UCSD-AML1 (cell line): ENCODE results near the gene CTNNBIP1.

Experiments
- DNase-seq: peaks from one replicate; lab custom pipeline; 2025; ENCODE audit not compliant: unreplicated experiment; lab: John Stamatoyannopoulos, UW

Gene CTNNBIP1

DNA sequence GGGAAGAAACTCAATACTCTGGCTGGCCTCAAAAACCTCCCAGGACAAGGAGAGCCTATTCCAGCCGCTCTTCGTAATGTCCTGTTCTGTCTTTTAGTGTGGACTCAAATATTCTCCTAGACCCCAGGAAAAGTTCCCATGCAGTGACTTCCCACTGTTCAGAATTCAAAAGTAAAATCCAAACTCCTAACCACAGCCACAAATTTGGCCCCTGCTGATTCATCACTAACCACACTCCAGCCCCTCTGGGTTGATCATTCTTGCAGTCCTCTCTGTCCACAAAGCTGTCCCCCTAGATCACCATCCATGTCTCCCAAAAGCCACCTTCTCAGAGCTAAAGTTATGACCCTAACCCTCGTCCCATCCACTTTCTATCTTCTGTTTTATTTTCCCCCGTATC is 5.1 kb downstream of the CTNNBIP1 start:
- DNase-seq, result no peak

DNA sequence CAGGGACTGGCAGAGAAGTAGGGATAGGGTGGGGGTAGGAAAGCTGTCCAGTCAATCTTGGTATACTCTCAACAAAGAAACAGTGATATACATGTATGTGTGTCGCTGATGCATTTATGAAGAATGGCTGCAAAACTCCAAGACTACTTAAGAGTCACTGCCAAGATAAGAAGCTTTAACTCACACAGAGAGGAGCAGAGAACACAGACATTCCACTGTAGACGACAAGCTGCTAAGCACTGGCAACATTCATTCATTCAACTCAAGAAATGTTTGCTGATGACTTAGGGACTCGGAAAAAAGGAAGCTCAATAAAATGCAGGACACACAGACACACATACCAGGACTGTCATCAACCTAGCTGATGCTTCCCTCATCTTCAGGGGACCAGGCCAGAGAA is 5.5 kb downstream of the CTNNBIP1 start:
- no peak for DNase-seq

DNA sequence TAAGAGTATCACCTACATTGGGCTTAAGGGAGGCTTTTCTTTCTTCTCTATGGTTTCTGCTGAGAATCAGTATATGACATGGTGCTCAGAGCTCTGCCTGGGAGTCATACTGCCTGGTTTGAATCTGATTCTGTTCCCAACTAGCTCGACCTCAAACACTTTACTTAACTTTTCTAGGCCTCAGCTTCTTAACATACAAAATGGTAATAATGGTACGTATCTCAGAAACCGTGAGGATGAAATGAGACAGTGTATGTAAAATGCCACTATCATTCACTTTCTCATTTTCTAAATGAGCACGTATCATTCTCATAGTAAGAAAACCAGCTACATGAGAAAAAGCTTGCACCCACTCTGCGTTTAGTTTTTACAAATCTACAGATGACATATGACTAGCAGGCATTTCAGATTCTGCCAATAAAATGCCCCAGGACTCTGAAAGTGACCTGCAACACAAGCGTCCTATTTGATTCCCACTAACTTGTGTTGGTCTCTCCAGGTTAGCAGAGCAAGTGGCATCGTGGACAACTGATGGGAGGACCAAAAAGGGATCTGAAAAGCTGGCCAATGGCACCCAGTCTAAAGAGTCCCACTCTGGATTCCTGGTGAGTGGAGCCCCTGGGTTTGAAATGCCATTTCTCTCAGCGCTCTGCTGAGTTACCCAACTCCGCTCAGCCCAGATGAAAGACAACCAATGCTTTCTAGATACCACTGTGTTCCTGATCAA is 6.1 kb downstream of the CTNNBIP1 start:
- DNase-seq, result no peak

DNA sequence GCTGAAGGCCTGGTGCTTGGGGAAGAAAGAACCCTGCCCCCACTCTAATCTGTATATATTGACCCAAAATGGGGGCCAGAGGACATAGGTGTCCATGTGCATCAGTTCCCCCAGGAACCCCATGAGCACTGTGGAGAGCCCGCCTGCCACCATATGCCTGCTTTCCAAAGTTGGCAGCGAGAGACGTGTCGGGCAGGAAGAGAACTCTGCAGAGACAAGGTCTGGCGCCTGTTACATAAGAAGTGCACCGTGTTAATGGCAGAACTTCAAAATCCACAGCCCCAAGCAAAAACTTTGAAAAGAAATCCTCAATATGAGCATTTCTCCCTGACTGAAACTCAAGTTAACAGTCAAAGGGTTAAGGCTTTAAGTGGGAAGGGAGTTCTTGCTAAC is 8.0 kb downstream of the CTNNBIP1 start:
- no peak for DNase-seq

DNA sequence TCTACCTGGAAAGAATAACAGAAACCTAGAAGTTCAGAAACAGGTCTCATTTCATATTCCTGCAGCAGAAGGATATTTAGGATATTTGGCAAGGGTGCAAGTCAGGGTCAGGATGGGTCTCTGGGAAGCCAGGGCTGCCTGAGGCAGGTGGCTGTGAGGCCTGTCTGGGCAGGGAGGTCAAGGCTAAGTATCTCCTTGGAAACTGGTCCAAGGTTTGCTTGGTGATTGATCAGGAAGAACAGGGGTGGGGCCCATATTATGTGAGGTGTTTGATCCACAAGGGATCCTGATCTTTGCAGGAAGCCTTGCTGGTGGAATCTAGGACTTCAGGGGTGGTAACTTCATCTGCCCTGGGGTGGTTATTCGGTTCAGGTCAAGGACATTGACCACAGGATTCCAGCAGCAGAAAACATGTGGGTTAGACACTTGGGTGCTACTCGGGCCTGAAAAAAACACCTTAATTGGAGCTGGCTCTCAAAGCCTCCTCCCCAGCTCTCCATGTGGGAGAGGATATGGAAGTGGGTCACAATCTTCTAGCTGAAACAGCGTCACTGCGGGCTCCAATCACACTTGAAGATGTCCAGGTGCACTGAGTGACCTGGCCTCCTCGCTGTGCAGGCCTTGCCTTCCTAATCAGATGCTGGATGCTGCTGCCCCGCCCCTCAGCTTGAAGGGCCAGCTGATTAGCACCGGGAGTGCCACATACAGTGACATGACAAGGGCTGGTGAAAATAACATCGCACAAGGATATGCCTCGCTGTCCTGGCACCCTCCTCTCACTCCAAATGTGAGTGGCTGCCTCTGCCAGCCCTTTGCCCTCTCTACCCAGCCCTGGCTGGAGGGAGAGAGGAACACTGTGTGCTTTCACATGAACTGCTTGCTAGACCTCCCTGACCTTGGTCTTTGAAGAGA is 8.7 kb downstream of the CTNNBIP1 start:
- no peak for DNase-seq

DNA sequence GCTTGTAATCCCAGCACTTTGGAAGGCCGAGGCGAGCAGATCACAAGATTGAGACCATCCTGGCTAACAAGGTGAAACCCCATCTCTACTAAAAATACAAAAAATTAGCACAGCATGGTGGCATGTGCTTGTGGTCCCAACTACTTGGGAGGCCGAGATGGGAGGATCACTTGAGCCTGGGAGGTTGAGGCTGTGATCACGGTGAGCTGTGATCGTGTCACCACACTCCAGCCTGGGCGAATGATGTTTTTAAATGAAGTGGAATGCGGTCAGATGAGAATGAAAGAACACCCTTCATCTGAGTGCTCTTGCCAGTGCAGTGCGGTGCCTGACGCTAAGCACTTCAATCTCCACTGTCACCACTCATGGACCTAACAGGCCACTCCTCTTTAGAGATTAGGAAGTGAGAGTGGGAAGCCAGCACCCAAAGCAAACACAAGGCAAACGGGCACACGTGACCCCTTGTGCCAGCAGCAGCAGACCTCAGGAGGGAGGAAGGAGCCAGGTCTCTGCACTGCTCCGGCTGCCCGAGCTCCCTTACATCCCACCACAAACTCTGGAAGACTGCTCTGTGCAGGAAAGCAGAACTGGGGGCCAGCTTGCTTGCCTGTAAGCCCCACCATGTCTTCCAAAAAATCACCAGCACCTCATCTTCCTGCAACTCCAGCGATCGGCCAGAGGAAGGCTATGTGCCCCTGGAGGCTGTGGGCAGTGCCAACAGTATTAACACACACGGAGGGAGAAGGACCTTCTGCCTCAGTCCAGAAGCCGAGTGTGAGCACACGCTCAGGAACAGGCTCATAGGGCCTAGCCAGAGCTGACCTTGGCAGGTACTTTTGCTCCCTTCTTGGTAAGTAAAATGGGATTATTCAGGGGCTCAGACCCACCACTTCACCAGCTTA is 9.7 kb downstream of the CTNNBIP1 start:
- DNase-seq, result peak; percentile 66

DNA sequence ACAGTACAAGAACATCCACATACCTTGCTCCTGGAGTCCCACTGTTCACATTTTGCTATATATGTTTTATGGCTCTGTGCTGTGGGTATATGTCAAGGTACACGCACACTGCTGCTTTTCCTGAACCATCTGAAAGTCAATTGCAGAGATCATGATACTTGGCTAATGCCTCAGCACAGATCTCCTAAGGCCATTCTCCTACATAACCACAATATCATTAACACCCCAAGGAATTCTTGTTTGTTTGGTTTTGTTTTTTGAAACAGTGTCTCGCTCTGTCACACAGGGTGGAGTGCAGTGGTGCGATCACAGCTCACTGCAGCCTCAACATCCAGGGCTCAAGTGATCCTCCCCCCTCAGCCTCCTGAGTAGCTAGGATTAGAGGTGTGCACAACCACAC is 16.0 kb downstream of the CTNNBIP1 start:
- DNase-seq, result no peak

DNA sequence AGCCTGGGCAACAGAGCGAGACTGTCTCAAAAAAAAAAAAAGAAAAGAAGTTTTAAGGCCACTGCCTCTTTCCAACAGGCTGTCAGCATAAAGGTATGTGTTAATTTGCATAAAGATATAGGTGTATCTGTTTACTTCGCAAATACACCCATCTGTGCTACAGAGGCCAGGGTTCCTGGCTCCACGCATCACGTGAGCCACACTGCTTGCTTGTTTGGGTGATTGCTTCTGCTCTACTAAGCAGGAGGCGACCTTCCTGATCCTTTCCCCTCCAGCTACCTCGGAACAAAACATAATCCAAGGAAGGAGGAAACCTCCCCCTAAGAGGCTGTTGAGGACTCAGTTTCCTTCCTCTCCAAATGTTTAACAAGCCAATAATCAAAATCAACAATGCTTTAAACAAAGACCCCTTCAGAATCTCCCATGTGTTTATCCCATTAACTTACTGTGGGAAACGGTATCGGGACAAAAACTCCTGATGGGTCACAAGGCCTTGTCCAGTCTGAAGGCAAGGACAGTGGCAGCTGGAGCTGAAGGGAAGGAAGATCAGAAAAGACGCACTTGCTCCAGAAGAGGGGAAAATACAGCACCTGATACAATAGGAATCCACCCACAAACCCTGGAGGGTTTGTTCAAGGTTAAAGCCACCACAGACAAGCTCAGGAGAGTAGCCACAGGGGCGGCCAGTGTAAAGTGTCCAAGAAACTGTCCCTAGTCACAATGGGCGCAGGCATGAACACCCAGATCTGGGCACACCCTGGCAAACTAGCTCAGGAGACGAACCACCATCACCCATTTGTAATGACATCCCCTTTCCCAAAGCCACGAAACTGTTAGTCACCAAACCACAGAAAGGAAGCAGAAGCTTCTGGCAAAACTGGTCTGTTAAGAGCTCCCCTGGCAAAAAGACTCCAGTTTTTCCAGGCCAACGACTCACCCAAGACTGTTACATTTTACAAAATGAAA is 17.2 kb downstream of the CTNNBIP1 start:
- peak; percentile 51 for DNase-seq

DNA sequence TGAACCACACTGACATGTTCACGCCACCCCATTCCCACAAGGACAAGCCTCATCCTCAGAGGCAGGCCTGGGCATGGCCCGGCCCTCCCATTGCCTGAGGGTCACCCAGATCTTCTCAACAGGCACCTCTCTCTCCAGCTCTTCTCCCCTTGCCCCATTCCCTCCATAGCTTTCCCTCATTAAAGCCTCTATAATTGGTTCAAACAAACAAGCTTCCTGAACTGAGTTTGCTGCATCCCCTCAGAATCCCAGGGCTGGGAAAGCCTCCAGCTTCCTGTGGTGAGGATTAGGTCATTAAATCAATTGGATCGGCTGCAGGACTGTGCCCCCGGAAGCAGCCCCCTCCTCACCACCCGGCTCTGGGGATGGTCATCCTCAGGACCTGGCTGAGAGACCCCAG is 18.9 kb downstream of the CTNNBIP1 start:
- no peak for DNase-seq

DNA sequence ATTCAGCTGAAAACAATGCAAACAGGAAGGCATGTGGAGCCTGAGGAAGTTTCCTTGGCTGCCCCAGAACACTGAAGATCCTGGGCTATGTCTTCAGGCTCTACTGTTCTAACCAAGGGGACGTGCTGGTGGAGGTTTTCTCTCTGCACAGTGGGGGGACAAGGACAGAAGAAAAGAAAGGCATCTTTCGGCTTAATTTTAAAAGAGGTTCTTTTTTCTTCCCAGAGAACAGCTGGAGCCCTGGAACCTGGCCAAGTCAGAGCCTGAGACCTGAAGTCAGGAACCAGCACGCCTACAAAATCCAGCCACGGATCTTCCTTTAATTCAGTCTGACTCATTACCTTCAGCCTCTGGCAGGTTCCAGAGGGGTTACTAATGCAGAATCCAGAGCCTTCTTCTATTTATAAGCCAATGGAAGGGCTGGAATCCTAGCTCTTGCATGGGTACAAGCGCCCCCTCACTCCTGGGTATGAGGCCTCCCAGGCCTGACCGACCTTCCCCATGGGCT is 19.8 kb downstream of the CTNNBIP1 start:
- DNase-seq, result no peak

DNA sequence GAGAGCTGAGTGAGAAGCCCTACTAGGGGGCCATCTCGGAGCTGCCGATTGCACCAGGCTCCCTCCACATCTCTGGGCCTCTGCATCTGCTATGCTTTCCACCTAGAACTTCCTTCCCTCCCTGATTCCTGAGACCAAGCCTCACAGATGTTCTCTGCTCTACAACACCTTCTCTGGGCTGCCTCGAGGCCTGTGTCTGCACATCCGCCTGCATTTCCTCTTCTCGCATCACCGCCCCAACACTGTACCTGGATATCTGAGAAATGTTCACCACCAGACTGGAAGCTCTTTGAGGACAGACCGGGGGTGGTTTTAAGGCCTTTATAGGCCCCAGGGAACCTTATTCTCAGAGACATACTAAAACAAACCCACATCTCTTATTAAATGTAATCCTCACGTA is 20.7 kb downstream of the CTNNBIP1 start:
- no peak for DNase-seq

DNA sequence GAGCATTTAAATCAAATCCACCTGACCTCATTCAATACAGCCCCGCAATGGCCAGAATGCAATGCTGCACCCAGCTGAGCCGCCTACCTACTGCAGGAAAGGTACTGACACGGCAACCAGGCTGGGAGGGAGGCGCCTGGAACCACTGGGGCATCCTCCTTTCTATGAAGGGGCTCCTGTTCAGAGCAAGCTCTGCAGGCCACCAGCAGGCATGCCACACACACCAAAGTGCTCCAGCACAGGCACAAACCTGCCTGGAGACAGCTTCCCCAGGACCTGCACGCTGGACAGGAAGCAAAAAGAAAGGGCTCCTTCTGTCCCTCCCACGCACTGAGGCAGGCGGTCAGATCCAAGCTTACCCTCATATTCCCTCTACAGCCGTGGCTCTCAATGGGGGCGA is 21.2 kb downstream of the CTNNBIP1 start:
- DNase-seq, result no peak

DNA sequence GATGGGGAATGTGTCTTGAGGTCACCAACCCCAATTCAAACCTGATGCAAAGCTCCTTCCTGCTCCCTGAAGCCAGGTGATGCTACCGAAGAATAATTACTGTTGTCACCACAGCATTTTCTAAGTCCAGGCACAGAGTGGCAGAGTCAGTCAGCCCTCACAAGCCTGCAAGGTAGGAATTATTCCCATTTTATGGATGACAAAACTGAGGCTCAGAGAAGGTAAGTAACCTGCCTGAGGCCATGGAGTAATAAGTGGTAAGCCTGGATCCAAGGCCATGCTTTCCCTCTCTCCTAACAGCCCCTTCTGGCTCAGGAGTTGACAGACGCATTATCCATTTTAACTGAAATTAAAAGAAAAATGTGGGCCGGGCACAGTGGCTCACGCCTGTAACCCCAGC is 23.0 kb downstream of the CTNNBIP1 start:
- DNase-seq, result no peak

DNA sequence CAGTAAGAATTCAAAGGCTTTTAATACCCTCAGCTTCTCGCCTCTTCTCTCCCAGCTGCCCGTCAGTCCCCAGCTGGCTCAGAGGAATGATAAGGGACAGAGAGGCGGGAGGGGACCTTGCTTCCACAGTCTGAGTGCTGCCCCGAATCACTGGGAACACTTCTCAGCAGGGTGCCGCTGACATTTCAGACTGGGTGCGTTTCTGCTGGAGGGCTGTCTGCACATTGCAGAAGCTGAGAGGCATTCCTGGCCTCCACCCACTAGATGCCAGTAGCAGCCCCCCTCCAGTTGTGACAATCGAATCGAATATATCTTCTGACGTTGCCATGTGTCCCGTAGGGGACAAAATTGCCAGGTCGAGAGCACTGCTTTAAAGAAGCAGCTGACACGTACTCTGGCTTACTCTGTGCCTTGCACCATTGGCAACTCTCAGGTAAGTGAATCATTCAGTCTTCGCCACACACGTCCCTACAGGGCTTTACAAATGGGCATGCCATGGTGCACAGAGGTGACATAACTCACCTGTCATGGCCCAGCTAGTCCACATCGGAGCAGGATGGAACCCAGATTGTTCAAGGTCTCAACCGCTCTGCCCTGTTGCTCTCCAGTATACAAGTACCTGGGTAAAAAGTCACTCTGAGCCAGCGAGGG is 23.9 kb downstream of the CTNNBIP1 start:
- DNase-seq, result no peak

DNA sequence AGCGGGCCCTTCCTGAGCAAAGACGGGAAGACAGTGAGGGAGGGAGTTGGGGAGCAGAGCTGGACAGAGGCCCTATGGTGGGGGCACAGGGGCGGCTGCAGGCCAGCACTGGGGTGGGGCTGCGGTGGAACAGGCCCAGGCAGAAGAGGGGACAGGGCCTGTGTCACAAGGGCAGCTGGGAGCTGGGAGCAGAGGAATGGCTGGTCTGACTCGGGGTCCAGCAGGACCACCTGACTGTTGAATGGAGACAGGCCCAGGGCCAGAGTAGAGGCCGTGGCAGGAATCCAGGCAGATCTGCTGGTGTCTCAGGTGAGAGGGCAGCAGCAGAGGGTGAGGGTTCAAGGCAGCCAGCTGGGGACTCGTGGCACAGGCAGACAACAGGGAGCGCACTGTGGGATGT is 25.3 kb downstream of the CTNNBIP1 start:
- DNase-seq, result no peak

DNA sequence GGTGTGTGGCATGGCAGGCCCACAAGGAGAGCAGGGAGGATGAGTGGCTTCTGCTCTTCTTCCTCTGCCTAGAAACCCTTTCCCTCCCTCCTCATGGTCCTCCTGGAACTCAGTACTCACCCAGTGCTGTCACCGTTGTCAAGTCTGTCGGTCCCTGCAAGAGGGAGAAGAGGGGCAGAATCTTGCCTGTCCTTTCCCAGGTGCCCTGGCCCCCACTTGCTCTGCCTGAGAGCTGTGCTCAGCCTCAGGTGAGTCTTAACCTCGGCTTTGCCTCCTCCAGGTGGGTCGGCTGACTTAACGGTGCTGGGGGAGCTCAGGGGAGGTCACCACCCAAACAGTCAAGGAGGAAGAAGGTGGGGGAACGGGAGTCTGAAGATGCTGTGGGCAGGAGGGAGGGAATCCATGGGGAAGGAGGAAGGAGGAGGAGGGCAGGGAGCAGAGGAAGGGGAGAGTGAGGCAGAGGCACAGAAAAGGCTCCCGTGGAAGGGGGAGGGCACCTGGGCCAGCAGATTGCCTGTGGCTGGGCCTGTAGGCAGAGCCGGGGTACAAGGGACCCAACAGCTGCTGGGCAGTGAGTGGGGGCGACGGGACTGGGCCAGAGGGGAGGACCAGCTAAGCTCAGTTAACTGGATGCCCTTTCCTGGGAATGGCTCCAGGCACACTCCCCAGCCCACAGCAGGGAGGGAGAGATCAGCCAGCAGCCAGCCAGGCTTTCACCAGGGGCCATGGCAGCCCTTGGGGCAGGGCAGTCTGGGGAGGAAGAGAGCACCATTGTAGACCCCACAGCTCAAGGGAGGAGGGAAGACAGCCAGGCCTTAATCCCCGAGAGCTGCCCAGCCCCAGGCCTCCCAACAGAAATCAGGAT is 26.3 kb downstream of the CTNNBIP1 start:
- no peak for DNase-seq

DNA sequence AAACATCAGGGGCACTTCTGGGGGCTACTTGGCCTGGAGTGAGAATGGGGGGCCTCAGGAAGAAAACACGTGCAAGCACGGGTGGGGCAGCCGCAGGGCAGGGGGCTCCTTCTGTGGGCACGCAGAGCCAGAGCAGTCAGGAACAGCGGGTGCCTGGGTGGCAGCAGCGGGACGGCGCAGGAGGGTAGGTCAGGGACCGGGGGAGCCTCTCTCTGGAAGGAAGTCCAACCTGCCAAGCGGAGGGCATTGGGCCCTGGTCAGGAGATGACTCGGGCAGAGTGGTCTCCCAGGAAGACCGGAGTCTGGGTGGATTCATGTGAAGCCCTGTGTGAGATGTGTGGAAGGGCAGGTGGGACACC is 27.1 kb downstream of the CTNNBIP1 start:
- DNase-seq, result no peak

DNA sequence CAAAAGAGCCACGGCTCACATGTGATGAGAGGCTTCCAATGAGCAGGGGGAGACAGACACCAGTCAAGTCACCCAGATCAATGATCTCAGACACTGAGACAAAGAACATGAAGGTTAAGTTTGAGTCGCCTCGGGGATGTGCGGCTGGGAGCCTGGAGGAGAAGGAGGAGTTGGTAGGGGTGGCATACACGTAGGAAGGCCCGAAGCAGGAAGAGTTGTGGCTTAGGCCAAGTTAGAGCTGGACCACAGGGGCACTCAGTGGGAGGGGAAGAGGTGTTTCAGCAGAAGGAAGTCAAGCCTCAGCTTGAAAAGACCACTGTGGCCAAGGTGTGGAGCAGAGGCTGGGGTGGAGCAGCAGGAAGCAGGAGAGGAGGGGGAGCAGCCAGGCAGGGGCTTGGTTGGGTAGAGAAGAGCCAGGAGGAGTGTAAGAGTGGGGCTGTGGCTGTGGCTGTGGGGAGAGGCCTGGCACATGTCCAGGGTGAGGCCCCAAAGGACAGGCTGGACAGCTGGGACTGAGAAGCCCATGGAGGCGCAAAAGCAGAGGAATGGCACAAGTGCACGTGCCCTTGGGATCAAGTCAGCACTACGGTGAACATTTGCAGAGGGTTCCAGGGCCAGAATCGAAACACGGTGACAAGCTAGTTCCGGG is 27.6 kb downstream of the CTNNBIP1 start:
- DNase-seq, result peak; percentile 58
